ENCODE measurements around the gene BAZ2A.

The BAZ2A gene

DNA sequence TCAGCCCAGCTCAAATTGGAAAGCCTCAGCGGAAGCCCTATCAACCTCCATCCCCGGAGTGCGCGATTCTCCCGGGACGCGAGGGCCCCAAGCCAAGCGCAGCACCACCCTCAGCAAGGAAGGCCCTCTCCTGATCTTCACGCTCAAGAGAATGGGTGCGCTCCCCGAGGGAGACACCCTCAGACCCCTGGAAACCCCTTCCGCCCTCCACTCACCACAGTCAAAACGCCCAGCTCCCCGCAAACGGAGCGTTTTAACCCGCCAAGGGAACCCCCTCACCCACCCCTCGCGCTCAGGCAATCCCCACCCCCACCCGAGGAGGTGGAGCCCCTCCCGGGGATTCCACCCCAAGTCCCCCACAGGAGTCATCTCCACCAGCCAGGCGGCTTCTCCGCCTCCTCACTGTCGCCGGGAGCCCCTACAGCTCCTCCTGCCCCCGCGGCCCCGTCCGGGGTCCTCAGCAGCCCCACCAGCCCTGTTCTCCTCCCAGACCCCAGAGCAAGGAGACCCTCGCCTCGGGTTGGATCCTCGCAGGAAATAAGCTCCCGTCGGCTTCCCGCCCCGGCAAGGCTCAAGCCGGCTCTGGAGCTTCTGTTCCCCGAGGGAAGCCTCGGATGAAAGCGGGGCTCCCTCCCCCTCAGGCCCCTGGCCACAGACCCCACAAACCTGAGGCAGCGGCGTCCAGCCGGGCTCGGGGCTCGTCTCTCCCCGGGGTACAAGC, 507 bp downstream of the BAZ2A start (continued):
- TF ChIP-seq, protein P1, sequence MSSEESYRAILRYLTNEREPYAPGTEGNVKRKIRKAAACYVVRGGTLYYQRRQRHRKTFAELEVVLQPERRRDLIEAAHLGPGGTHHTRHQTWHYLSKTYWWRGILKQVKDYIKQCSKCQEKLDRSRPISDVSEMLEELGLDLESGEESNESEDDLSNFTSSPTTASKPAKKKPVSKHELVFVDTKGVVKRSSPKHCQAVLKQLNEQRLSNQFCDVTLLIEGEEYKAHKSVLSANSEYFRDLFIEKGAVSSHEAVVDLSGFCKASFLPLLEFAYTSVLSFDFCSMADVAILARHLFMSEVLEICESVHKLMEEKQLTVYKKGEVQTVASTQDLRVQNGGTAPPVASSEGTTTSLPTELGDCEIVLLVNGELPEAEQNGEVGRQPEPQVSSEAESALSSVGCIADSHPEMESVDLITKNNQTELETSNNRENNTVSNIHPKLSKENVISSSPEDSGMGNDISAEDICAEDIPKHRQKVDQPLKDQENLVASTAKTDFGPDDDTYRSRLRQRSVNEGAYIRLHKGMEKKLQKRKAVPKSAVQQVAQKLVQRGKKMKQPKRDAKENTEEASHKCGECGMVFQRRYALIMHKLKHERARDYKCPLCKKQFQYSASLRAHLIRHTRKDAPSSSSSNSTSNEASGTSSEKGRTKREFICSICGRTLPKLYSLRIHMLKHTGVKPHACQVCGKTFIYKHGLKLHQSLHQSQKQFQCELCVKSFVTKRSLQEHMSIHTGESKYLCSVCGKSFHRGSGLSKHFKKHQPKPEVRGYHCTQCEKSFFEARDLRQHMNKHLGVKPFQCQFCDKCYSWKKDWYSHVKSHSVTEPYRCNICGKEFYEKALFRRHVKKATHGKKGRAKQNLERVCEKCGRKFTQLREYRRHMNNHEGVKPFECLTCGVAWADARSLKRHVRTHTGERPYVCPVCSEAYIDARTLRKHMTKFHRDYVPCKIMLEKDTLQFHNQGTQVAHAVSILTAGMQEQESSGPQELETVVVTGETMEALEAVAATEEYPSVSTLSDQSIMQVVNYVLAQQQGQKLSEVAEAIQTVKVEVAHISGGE (tag by site-specific recombination; conservative IDR thresholded peaks at IDR 0.05; ENCODE audit: low read depth) = peak; percentile 9; the same call in 1 of the 2 replicates
- TF ChIP-seq ZNF366 (tag by site-specific recombination; conservative IDR thresholded peaks at IDR 0.05) = 0 out of 2 replicates have a peak, but pooled peaks have one; percentile 5
- TF ChIP-seq, protein P2, sequence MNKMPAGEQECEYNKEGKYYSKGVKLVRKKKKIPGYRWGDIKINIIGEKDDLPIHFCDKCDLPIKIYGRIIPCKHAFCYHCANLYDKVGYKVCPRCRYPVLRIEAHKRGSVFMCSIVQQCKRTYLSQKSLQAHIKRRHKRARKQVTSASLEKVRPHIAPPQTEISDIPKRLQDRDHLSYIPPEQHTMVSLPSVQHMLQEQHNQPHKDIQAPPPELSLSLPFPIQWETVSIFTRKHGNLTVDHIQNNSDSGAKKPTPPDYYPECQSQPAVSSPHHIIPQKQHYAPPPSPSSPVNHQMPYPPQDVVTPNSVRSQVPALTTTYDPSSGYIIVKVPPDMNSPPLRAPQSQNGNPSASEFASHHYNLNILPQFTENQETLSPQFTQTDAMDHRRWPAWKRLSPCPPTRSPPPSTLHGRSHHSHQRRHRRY (tag by site-specific recombination; IDR thresholded peaks at IDR 0.05) = no peak
- TF ChIP-seq, protein P3, sequence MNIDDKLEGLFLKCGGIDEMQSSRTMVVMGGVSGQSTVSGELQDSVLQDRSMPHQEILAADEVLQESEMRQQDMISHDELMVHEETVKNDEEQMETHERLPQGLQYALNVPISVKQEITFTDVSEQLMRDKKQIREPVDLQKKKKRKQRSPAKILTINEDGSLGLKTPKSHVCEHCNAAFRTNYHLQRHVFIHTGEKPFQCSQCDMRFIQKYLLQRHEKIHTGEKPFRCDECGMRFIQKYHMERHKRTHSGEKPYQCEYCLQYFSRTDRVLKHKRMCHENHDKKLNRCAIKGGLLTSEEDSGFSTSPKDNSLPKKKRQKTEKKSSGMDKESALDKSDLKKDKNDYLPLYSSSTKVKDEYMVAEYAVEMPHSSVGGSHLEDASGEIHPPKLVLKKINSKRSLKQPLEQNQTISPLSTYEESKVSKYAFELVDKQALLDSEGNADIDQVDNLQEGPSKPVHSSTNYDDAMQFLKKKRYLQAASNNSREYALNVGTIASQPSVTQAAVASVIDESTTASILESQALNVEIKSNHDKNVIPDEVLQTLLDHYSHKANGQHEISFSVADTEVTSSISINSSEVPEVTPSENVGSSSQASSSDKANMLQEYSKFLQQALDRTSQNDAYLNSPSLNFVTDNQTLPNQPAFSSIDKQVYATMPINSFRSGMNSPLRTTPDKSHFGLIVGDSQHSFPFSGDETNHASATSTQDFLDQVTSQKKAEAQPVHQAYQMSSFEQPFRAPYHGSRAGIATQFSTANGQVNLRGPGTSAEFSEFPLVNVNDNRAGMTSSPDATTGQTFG (tag by site-specific recombination; IDR thresholded peaks at IDR 0.05; ENCODE audit: borderline replicate concordance) = no peak
- TF ChIP-seq ZNF274 (IDR thresholded peaks at IDR 0.05; ENCODE audit: low read length) = no peak
- no peak for TF ChIP-seq ZNF274 (tag by site-specific recombination; IDR thresholded peaks at IDR 0.05; ENCODE audit: borderline replicate concordance)
- TF ChIP-seq ZNF558 (tag by site-specific recombination; IDR thresholded peaks at IDR 0.05) = 0 out of 2 replicates have a peak, but pooled peaks have one; percentile 3
- no peak for TF ChIP-seq ZNF571 (tag by site-specific recombination; IDR thresholded peaks at IDR 0.05)
- no peak for TF ChIP-seq ZNF174 (tag by site-specific recombination; IDR thresholded peaks at IDR 0.05)
- peak; percentile 48 for TF ChIP-seq GLIS1 (tag by site-specific recombination; IDR thresholded peaks at IDR 0.05)
- TF ChIP-seq ZIC2 (tag by site-specific recombination; IDR thresholded peaks at IDR 0.05) = peak; percentile 9
- TF ChIP-seq KLF8 (tag by site-specific recombination; IDR thresholded peaks at IDR 0.05) = 0 out of 2 replicates have a peak, but pooled peaks have one; percentile 15
- TF ChIP-seq, protein P4, sequence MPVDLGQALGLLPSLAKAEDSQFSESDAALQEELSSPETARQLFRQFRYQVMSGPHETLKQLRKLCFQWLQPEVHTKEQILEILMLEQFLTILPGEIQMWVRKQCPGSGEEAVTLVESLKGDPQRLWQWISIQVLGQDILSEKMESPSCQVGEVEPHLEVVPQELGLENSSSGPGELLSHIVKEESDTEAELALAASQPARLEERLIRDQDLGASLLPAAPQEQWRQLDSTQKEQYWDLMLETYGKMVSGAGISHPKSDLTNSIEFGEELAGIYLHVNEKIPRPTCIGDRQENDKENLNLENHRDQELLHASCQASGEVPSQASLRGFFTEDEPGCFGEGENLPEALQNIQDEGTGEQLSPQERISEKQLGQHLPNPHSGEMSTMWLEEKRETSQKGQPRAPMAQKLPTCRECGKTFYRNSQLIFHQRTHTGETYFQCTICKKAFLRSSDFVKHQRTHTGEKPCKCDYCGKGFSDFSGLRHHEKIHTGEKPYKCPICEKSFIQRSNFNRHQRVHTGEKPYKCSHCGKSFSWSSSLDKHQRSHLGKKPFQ (tag by site-specific recombination; IDR thresholded peaks at IDR 0.05) = no peak
- peak; percentile 89 for TF ChIP-seq GLIS2 (tag by site-specific recombination; IDR thresholded peaks at IDR 0.05)
- TF ChIP-seq ZXDB (tag by site-specific recombination; IDR thresholded peaks at IDR 0.05) = no peak; the same call in 1 of the 2 replicates
- TF ChIP-seq IKZF3 (tag by site-specific recombination; IDR thresholded peaks at IDR 0.05) = 0 out of 2 replicates have a peak, but pooled peaks have one; percentile 1
- peak; percentile 95 for TF ChIP-seq ZNF335 (tag by site-specific recombination; conservative IDR thresholded peaks at IDR 0.05)

Measured in HEK293 (cell line).